Measurements from ENCODE around the gene PERCC1. TPM values are rescaled to one million over a fixed set of nuclear protein-coding genes. Genes with fewer than 3 reads are reported as not detected.
"Not testable (repeated sequence)": the region's sequence is repeated elsewhere in the genome, so short reads cannot be mapped to it uniquely, and the experiment has no call there.

The PERCC1 gene
- total RNA-seq, 2 experiments from 2014 or later: 0.31 TPM; not detected in 1

DNA sequence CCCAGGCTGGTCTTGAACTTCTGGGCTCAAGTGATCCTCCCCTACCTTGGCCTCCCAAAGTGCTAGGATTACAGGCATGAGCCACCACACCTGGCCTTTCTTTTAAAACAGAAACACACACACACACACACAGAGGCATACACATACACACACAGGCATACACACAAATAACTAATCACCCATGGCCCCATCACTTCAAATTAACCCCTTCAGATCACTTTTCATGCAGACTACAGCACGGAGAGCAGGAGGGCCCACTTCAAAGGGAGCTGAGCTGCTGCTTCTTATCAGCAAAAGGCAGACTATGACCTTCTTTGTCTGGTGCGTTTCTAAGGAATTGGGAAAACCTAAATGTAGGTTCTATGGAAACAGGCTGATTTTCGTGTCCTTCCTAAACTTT is 42.1 kb downstream of the PERCC1 start:
- no peaks in the 10 kb centered on the region for H3K27me3 Mint-ChIP-seq (ENCODE audit: low read depth)
- peaks cover 1% of the 10 kb centered on the region for H3K36me3 Mint-ChIP-seq (ENCODE audit: low read depth)
- intact Hi-C loops (cut with micrococcal nuclease): no loop called here
- H3K27ac Mint-ChIP-seq: no peak overlapping the region
- no peaks in the 10 kb centered on the region for H3K9me3 Mint-ChIP-seq
- no peak for DNase-seq
- peak overlapping the region; percentile 37 for H3K4me3 Mint-ChIP-seq
- CTCF ChIA-PET: interaction anchor here (0.6 to 1.2 kb wide), 2 partner anchors 18 to 74 kb away, joined by 3 to 4 read pairs; no protein-coding TSS in a partner anchor
- H3K4me1 Mint-ChIP-seq (ENCODE audit: low read depth): peaks cover 40% of the 10 kb centered on the region

DNA sequence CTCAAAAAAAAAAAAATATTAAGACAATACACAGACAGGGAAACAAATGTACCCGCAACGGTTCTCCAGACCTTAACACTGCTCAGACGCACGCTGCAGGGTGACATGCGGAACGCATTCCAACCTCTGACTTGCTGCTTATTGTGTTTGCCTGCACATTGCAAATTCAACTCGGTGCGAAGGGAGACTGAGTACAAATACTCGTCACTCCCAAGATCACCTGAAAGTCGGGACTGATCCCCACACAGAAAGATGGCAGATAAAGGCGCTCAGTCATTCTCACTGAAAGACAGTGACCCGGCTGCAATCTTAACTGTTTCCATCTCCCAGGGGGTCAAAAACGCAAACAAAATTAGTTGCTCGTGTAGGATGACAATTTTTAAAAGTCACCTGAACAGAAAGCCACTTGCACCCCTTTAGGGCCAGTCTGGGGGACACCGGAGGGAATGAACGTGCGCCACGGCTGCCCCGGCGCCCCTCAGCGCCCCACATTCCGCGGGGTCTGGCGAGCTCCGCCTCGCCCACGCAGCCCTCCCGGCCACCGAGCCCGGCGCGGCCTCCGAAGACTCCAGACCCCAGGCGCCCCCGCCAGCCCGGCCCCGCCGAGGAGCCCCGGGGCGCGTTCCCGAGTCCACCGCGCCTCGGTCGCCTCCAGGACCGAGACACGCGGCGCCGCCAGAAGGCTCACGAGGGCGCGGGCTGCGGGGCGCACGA is 43.4 kb downstream of the PERCC1 start:
- CTCF ChIA-PET: interaction anchor here (0.7 kb wide), 1 partner anchor 91 kb away, joined by 4 read pairs; no protein-coding TSS in a partner anchor
- no peaks in the 10 kb centered on the region for H3K27me3 Mint-ChIP-seq (ENCODE audit: low read depth)
- intact Hi-C loops (cut with micrococcal nuclease): loop anchor here (2.0 kb wide), 1 partner anchor 61 kb away; no protein-coding TSS in a partner anchor
- no peak for DNase-seq
- peak overlapping the region; percentile 67 for H3K4me3 Mint-ChIP-seq
- H3K27ac Mint-ChIP-seq: no peak overlapping the region
- peaks cover 1% of the 10 kb centered on the region for H3K36me3 Mint-ChIP-seq (ENCODE audit: low read depth)
- peaks cover 3% of the 10 kb centered on the region for H3K9me3 Mint-ChIP-seq
- peaks cover 40% of the 10 kb centered on the region for H3K4me1 Mint-ChIP-seq (ENCODE audit: low read depth)

GRCh38 chr16:1474796-1475551 is 44.1 kb downstream of the PERCC1 start, which contains the start of gene CLCN7:
Gene CLCN7 (minus strand): TSS chr16:1475028. CDS start chr16:1474974, 54 bp downstream.
- no peaks in the 10 kb centered on the region for H3K27me3 Mint-ChIP-seq (ENCODE audit: low read depth)
- H3K36me3 Mint-ChIP-seq (ENCODE audit: low read depth): peaks cover 1% of the 10 kb centered on the region
- peak within 1 kb of the TSS; percentile 85 for H3K4me3 Mint-ChIP-seq
- intact Hi-C loops (cut with micrococcal nuclease): loop anchor here (1.0 to 5.0 kb wide), 3 partner anchors 18 to 232 kb away; partner anchors contain the start of genes MAPK8IP3 and TELO2
- CTCF ChIA-PET: no interaction called here
- DNase-seq: peak; percentile 90
- H3K27ac Mint-ChIP-seq: peak within 1 kb of the TSS; percentile 82
- peaks cover 3% of the 10 kb centered on the region for H3K9me3 Mint-ChIP-seq
- H3K4me1 Mint-ChIP-seq (ENCODE audit: low read depth): peaks cover 36% of the 10 kb centered on the region

GRCh38 chr16:1475552-1476114 is 44.8 kb downstream of the PERCC1 start:
- Mint-ChIP-seq H3K36me3 (ENCODE audit: low read depth) (peaks cover 1% of the 10 kb centered on the region), H3K4me1 (ENCODE audit: low read depth) (peaks cover 33% of the 10 kb centered on the region), H3K9me3 (peaks cover 3% of the 10 kb centered on the region), H3K27me3 (ENCODE audit: low read depth) (no peaks in the 10 kb centered on the region), H3K4me3 (peak overlapping the region; percentile 85), H3K27ac (peak overlapping the region; percentile 82)
- intact Hi-C loops (cut with micrococcal nuclease): loop anchor here (1.0 to 5.0 kb wide), 3 partner anchors 18 to 232 kb away; partner anchors contain the start of genes MAPK8IP3 and TELO2
- CTCF ChIA-PET: no interaction called here
- no peak for DNase-seq

DNA sequence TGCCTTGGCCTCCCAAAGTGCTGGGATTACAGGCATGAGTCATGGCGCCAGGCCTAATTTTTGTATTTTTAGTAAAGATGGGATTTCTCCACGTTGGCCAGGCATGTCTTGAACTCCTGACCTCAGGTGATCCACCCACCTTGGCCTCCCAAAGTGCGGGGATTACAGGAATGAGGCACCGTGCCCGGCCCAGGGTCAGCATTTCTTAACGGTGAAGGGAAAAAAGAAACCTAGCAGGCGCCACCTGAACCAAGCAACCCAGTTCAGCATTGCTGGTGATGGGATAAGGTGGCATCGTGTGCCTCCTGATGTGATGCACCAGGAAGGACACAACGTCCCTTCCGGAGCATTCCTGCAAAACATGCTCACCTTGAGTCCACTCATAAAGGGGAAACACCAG is 46.2 kb downstream of the PERCC1 start:
- Mint-ChIP-seq H3K4me3 (no peak overlapping the region), H3K27ac (no peak overlapping the region), H3K9me3 (peaks cover 3% of the 10 kb centered on the region), H3K27me3 (ENCODE audit: low read depth) (no peaks in the 10 kb centered on the region), H3K4me1 (ENCODE audit: low read depth) (peaks cover 20% of the 10 kb centered on the region), H3K36me3 (ENCODE audit: low read depth) (peaks cover 1% of the 10 kb centered on the region)
- no peak for DNase-seq
- intact Hi-C loops (cut with micrococcal nuclease): loop anchor here (5.0 kb wide), 1 partner anchor 230 kb away; the partner anchor contains the start of gene MAPK8IP3
- CTCF ChIA-PET: no interaction called here

DNA sequence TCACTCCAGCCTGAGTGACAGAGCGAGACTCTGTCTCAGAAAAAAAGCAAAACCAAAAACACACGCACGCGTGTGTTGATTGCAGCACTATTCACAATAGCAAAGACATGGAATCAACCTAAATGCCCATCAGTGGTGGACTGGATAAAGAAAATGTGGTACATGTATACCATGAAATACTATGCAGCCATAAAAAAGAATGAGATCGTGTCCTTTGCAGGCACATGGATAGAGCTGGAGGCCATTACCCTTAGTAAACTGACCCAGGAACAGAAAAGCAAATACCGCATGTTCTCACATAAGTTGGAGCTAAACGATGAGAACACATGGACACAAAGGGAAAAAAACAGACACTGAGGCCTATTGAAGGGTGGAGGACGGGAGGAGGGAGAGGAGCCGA is 48.1 kb downstream of the PERCC1 start:
- H3K27me3 Mint-ChIP-seq (ENCODE audit: low read depth); CTCF ChIA-PET; DNase-seq; H3K4me3 Mint-ChIP-seq; H3K36me3 Mint-ChIP-seq (ENCODE audit: low read depth); H3K27ac Mint-ChIP-seq; H3K4me1 Mint-ChIP-seq (ENCODE audit: low read depth); H3K9me3 Mint-ChIP-seq: not testable (repeated sequence)
- intact Hi-C loops (cut with micrococcal nuclease): loop anchor here (5.0 kb wide), 1 partner anchor 228 kb away; the partner anchor contains the start of gene MAPK8IP3

- H3K4me3 Mint-ChIP-seq: no peak overlapping the region
- no peak overlapping the region for H3K27ac Mint-ChIP-seq
- H3K4me1 Mint-ChIP-seq (ENCODE audit: low read depth): no peaks in the 10 kb centered on the region
- DNase-seq: no peak
- intact Hi-C loops (cut with micrococcal nuclease): no loop called here
- no peaks in the 10 kb centered on the region for H3K36me3 Mint-ChIP-seq (ENCODE audit: low read depth)
- H3K27me3 Mint-ChIP-seq (ENCODE audit: low read depth): no peaks in the 10 kb centered on the region
- CTCF ChIA-PET: no interaction called here
- H3K9me3 Mint-ChIP-seq: peaks cover 3% of the 10 kb centered on the region
Observed at GRCh38 chr16:1481906-1482835, 51.3 kb downstream of the PERCC1 start.

Other genes with a start within 250 kb of the PERCC1 start
- not detected for gene TPSG1, start 205.8 kb upstream of the PERCC1 start, total RNA-seq
- not detected for gene TPSB2, start 200.9 kb upstream of the PERCC1 start, total RNA-seq
- gene TPSAB1, start 190.4 kb upstream of the PERCC1 start, total RNA-seq: not detected
- not detected for gene TPSD1, start 175.0 kb upstream of the PERCC1 start, total RNA-seq
- gene UBE2I, start 121.4 kb upstream of the PERCC1 start, total RNA-seq: 100 to 1,000 TPM; 273 to 297 TPM
- gene BAIAP3, start 97.4 kb upstream of the PERCC1 start, total RNA-seq: under 1 TPM; 0.10 to 0.37 TPM
- gene TSR3, start 79.2 kb upstream of the PERCC1 start, total RNA-seq: 10 to 100 TPM; 48.5 to 50.7 TPM
- gene GNPTG, start 79.1 kb upstream of the PERCC1 start, total RNA-seq: 10 to 100 TPM; 15.9 to 17.3 TPM
- 10 to 100 TPM; 35.9 to 38.4 TPM for gene UNKL, start 16.4 kb upstream of the PERCC1 start, total RNA-seq
- 10 to 100 TPM; 11.2 to 12.2 TPM for gene UQCC4, start 10.3 kb upstream of the PERCC1 start, total RNA-seq
- gene CCDC154, start 13.5 kb downstream of the PERCC1 start, total RNA-seq: 1 to 10 TPM in 1 of 2 experiments, under 1 TPM in 1; 0.74 to 1.8 TPM
- gene CLCN7, start 44.0 kb downstream of the PERCC1 start, total RNA-seq: 10 to 100 TPM; 31.7 to 34.5 TPM
- not detected for gene PTX4, start 57.9 kb downstream of the PERCC1 start, total RNA-seq
- 10 to 100 TPM; 68.1 to 76.1 TPM for gene TELO2, start 62.3 kb downstream of the PERCC1 start, total RNA-seq
- 1 to 10 TPM; 7.7 to 8.2 TPM for gene TMEM204, start 102.6 kb downstream of the PERCC1 start, total RNA-seq
- 10 to 100 TPM; 10.6 to 14.3 TPM for gene IFT140, start 181.0 kb downstream of the PERCC1 start, total RNA-seq
- 10 to 100 TPM; 11.3 to 15.7 TPM for gene CRAMP1, start 181.3 kb downstream of the PERCC1 start, total RNA-seq
- 10 to 100 TPM; 54.0 to 69.4 TPM for gene JPT2, start 247.2 kb downstream of the PERCC1 start, total RNA-seq

All from activated naive CD4-positive, alpha-beta T cell treated with anti-CD3 and anti-CD28 coated beads for 36 hours (primary cell).